GM12873 (cell line): Measurements from ENCODE around the gene NDNF.

Source experiments
- TF ChIP-seq, protein P1 (sequence below): IDR thresholded peaks from 2 replicates; pipeline ENCODE4 v1.5.1; 2012; ENCODE audit warnings: low read depth, mild to moderate bottlenecking, moderate library complexity, low read length, control low read depth; ENCODE audit not compliant: insufficient read depth; ENCODE audit errors: missing control alignments

NDNF gene

DNA sequence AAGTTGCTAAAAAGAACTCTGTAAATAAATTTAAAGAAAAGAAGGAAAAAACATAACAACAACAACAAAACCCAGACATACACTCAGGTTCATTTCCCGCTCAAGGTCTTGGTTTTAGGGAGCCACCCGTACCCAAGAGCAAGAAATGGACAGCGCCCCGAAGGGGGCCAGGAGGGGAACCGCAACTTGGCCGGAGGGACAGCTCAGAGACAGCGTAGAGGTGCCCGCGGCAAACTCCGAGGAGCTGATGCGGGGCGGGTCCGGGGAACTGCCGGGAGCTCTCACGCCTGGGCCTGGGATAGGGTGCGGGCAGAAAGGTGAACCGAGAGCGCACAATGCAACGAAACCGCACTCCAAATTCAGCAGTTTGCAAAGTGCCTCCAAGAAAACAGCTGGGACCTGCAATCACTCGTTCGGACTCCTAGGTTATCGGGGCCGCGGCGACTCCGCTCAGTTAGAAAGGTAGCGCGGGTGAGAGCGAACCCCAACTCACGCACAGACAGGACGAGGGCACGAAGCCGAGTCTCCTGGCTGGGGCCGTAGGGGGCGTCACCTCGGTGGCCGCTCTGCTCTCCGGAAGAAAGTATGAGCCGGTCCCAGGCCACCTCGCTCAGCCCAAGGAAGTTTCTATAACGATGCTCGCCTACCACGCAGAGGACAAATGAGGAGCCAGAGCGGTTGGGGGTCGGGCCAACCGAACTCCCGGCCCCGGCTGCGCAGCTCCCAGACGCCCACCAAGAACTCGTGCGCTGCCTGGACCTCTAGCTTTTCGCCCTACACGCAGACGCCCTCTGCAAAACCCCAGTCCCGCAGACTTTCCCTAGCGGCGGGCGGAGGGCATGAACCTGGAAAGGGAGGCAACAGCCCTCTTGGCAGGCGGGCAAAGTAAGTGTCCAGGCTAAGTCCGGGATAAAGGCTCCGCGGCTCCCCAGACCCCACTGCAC is 1.4 kb downstream of the NDNF start:
- TF ChIP-seq, protein P1, sequence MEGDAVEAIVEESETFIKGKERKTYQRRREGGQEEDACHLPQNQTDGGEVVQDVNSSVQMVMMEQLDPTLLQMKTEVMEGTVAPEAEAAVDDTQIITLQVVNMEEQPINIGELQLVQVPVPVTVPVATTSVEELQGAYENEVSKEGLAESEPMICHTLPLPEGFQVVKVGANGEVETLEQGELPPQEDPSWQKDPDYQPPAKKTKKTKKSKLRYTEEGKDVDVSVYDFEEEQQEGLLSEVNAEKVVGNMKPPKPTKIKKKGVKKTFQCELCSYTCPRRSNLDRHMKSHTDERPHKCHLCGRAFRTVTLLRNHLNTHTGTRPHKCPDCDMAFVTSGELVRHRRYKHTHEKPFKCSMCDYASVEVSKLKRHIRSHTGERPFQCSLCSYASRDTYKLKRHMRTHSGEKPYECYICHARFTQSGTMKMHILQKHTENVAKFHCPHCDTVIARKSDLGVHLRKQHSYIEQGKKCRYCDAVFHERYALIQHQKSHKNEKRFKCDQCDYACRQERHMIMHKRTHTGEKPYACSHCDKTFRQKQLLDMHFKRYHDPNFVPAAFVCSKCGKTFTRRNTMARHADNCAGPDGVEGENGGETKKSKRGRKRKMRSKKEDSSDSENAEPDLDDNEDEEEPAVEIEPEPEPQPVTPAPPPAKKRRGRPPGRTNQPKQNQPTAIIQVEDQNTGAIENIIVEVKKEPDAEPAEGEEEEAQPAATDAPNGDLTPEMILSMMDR, result peak; percentile 33

DNA sequence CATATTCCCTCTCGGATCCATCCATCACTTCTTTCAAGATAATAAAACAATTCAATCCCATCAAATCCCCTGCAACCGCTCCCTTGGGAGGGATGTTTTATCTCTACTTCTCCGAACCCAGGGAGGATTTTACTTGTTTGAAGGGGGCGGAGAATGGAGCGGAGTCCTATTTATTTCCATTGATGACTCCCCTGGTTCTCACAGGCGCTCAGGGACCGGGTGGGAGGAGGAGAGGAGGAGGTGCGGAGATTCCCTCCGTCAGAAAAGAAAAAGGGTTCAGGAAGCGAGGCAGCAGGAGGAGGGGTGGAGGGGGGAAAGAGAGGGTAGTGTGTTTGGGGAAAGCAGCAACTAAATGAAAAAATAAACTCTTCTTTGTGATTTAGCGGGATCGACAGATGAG is 2.1 kb downstream of the NDNF start:
- TF ChIP-seq, protein P1, result no peak

DNA sequence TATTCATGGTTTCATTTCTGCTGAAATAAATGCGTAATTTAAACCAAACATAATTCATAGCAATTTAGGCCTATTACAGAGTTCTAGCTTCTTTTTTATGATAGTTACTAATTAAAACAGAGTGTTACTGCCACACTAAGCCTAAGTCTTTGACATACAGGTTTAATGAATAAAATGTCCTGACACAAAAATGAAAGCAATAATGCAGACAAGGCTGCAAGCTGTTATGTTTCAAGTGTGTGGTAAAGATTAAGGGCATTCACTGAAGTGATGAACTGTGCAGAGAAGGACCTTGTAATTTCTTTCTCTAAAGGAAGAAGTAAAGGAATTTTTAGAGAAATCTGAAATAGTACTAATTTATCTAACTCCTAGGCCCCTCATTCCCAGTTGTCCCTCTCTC is 2.9 kb downstream of the NDNF start:
- TF ChIP-seq, protein P1, result no peak

DNA sequence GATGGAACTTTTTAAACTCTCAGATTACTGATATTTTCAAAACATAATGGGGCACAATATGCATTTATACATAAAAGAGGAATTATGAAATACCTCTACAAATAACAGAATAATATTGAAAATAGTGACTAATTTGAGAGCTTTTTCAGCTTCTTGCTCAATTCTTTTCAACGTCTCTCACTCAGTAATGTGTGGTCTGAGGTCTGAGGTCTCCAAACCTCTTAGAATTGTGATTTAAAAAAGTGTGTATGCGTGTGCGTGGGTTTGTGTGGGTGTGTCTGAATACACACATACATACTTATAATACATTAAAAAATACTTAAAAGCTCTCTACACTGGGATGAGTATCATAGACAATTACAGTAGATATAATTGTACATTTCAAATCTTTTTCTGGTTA is 7.9 kb downstream of the NDNF start:
- TF ChIP-seq, protein P1, result no peak

- TF ChIP-seq, protein P1, result no peak
Observed at GRCh38 chr4:121062521-121062920, 9.8 kb downstream of the NDNF start.

DNA sequence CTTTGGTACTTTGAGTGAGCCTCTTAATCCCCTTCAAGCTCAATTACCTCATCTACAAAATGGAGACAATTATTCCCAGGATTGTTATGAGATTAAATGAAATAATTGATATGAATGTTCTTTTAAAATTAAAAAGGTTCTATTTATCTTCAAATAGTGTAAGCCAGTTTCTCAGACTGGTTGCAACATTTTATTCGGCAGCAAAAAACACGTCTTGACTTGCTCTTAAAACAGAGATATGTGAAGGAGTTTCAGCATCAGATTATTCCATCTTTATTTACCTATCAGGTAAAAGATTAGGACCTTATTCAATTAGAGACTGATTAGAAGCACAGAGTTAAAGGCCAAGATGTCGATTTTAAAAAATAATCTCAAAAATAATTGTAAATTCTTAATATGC is 10.5 kb downstream of the NDNF start:
- TF ChIP-seq, protein P1, result no peak

DNA sequence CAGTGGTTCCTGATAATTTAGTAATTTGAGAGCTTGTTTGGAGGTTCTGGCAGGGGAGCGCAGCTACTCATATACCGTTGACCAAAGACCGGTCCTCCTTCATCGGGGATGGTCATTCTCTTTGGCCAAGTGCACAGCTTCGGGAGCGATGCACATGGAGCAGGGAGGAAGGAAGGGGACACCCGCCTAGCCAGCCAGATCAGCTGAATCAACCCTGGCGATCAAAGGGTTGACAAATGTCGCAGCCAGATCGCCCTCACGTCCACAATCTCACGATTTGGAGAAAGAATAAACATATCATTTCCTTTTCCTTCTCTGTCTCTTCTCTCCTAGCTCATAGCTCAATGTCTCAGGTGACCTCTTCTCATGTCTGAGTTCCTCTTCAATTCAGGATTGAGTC is 11.1 kb downstream of the NDNF start:
- TF ChIP-seq, protein P1, result no peak
